Activated CD4-positive, alpha-beta T cell treated with anti-CD3 and anti-CD28 coated beads for 4 hours (primary cell): Measurements from ENCODE around the gene COX4I2.

ENCODE experiments used
- DNase-seq, 2 donors: peaks; one replicate each; pipeline ENCODE4 v3.0.0-alpha.2; 2020

COX4I2 gene

DNA sequence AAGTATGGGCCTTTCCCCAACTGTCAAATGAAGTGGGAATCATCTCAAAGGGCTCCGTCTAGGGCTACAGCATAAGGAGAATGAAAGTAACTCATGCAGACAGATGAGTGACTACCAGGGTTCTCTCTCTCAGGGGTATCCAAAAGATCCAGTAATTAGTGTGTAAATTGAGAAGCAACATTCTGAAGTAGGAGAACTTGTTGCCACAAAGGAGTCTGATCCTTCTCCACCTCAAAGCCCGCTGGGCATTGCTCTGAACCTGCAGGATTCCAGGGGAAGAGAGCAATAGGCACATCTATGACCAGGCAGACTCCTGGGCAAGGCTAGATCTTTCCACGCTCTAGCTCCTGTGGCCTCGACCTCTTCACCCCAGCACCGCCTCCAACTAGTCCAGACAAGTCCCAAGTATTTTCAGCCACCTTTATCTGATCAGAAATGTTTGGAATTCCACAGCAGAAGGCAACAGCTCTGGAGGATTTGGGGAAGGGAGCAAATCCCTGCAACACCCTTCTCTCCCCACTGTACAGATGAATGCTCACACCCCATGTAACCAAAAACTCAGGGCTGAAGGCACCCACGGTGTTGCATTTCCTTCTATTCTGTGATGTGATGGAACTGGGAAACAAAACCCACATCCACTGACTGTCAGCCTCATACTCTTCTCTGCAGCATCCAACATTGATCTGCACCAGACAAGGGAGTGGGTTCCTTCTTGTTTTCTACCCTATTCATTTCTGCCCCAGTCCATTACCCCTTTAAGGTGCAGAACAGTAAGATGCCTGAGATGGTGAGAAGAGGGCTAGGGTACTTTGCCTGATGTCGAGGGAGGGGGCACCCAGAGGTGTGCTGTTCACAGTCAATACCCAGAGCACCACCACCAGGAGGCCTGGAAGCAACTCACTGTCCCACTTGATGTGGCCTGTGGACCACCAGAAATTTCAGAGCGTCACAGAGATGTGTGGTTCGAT lies 41.0 kb downstream of the COX4I2 start:
- no peak for DNase-seq

DNA sequence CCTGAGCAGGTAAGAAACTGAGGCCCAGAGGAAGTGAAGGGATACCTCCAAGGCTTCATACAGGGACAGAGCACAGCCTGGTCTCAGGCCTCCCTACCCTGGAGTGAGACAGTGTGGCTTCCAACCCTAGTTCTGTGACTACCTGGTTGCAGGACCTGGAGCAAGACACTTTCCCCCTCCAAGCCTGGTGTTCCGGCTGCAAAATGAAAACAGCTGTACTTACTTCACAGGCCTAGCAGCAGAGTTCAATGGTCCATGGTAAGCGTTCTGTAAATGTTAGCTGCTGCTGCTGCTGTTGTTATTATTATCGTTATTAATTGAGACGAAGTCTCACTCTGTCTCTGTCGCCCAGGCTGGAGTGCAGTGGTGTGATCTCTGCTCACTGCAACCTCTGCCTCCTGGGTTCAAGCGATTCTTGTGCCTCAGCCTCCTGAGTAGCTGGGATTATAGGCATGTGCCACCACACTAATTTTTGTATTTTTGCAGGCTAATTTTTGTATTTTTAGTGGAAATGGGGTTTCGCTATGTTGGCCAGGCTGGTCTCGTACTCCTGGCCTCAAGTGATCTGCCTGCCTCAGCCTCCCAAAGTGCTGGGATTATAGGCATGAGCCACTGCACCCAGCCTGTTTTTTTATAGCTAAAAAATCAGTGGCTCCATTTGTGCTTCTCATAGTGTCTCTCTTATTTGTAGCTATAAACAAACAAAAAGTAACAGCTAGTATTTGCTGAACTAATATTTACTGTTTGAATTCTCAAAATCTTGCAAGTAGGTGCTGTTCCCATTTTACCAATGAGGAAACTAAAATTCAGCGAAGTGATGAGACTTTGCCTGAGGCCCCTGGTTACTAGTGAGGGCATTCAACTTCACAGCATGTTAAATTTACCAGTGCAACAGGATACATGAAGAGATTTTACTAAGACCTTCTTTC lies 41.9 kb downstream of the COX4I2 start:
- DNase-seq, result no peak

DNA sequence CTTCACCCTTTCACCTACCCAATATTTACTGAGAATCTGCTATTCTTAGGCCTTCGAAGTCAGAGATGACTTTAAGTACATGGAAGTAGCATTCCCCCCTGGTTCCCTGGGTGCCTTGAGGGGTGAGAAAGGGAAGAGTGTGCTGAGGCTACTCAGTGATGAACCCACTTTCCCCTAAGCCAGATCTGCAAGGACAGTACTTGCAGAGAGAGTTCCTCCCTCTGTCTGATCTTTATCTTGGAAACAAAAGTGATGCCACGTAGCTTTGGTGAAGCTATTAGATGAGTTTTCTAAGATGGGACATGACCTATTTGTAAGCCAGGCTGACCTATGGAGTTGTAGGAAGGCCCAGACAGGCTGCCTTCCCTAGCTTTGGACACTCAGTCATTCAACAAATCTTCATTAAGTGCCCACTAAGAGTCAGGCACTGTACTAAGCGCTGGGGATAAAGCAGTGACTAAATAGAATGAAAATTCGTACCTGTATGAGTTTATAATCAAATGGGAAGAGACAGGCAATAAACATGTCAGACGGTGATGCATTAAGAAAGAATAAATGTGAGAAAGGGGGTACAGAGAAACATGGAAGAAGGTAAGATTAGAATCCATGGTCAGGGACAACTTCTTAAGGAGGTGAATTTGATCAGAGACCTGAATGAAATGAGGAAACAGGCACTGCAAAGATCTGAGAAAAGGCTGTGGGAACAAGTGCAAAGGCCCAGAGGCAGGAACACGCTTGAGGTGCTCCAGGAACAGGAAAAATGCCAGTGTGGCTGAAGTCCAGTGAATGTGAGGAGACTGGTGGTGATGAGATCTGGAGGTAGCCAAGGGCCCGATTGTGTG lies 42.8 kb downstream of the COX4I2 start:
- no peak for DNase-seq

DNA sequence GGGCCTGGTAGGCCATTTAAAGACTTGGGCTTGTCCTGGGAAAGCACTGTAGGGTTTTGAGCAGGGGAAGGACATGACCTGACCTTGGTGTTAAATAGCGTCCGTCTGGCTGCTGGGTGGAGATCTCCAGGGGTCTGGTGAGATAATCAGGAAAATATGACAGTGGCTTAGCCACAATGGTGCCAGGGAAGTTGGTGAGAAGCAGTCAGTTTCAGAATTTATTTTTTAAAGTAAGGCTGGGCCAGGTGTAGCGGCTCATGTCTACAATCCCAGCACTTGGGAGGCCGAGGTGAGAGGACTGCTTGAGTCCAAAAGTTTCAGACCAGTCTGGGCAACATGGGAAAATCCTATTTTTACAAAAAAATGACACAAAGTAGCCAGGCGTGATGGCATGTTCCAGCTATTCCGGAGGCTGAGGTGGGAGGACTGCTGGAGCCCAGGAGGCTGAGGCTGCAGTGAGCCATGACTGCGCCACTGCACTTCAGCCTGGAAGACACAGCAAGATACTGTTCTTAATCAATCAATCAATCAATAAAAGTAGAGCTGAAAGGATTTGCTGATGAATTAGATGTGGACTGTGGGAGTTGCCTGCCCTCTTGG lies 43.5 kb downstream of the COX4I2 start:
- no peak for DNase-seq

DNA sequence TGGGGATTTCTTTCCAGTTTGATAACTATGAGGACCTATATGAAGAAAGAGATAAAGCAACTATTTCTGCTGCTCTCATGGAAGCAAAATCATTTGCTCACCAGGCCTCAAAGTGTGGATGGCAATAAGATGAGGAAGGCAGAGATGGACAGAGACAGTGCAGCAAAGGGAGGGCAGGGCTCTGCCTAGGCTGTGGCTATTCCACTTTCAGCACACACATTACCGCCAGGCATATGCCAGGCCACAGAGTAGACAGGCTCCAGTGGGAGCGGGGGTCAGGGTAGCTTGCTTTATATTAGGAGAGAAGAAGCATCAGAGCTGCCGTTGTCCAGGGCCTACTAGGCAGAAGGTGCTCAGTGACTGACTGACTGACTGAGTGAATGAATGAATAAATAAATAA lies 44.1 kb downstream of the COX4I2 start:
- DNase-seq, result no peak

DNA sequence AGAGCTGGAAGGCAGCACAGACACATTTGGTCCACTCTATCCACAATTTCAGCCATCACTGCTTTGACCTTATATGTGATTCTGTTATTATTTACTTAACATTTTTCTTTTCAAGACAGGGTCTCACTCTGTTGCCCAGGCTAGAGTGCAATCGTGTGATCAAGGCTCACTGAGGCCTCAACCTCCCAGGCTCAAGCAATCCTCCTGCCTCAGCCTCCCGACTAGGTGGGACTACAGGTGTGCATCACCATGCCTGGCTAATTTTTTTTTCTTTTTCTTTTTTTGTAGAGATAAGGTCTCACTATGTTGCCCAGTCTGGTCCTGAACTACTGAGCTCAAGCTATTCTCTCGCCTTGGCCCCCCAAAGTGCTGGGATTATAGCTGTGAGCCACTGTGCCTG lies 44.6 kb downstream of the COX4I2 start:
- no peak for DNase-seq

DNA sequence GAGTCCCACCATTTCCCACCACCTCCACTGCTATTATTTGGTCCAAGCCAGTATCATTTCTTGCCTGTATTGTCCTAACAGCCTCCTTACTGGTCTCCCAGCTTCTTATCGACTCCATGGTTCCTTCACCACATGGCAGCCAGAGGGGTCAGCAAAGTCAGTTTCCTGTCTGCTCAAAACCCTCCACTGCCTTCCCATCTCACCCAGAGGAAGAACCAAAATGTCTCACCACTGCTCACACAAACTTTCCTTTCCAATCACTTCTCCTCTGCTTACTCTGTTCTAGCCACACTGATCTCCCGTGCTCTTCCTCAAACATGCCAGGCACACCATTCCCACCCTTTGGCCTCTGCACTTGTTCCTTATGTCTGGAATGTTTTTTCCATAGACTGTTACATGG lies 45.2 kb downstream of the COX4I2 start:
- no peak for DNase-seq

DNA sequence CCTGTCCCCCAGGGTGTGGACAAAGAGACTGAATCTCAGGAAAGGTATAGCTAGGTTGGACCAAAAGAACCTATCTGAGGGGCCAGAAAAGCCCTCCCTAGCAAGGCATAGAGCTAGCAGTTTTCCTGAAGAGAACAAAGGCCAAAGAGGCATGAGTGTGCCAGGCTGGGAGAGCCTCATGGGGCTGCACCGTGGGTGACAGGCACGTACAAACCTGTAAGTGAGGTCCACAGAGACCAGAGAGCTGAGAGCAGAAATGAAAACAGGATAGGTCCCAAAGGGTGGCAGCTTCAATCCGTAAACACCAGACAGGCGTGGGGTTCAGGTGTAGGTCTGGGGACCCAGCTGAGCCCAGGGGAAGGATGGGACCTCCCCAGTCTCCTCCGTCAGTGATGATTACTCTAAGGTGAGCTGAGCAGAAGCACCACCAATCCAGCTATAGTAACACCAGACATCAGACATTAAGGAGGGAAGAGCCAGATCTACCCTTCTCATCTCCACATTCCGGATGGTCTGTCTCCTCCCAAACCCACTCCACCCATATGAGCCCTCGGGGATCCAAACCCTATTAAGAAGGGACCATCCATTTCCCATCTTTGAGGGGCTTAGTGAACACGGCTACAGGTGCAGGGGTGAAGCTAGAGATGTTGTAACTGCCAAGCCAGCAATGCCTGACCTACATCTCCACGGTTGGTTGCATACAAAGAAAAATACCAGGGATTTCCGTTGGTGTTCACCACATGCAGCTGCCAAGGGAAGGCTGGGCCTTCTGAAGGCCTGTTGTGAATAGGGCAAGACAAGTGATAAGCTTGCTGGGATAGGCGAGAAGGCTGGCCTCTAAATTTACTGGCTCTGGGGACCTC lies 46.7 kb downstream of the COX4I2 start:
- no peak for DNase-seq

DNA sequence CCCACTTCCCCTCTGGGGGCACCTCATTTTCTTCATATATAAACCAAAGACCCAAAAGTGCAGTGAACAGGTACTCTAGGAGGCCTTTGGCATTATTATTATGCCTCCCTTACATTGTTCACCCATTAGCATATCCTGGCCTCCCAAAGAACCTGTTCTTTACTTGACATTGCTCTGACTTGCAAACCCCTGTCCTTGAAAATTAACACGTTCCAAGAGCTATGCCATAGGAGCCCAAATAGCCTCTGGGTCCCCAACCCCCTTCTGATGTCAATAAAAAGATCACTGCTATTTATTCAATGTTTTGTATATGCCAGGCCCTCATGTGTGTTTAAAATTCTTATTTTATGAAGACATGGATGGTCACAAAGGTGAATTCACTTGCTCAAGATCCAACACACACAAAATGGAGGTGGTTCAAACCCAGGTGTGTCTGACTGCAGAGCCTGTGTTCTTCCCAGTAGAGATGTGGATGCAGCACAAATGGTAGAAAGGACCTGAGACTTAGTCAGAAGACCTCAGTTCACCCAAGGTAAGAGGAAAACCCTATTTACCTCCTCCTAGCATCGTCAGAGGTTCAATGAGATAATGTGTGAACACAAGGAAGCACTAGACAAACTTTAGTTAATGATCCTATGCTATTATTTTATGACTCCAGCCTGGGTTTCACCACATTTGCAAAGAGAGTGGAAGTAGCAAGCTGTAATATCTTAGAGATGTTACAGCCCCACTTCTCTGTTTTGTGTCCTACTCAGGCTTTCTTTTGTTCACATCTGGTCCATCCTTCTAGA lies 48.3 kb downstream of the COX4I2 start:
- no peak for DNase-seq

DNA sequence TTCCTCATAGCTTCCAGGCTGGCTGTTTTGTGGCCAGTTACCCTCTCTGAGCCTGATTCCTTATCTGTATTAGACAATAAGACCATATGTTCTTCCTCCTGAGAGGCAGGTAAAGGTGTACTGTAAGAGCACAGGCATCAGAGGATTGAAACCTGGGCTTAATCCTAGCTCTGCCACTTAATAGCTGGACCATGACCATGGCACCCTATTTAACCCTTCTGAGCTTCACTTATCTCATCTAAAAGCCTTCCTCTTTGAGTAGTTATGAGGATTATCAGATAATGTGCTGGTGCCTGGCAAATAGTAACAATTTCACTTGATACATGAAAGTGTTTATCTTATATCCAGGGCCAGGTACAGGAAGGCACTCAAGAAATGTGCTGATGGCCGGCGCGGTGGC lies 50.1 kb downstream of the COX4I2 start:
- DNase-seq, result no peak

DNA sequence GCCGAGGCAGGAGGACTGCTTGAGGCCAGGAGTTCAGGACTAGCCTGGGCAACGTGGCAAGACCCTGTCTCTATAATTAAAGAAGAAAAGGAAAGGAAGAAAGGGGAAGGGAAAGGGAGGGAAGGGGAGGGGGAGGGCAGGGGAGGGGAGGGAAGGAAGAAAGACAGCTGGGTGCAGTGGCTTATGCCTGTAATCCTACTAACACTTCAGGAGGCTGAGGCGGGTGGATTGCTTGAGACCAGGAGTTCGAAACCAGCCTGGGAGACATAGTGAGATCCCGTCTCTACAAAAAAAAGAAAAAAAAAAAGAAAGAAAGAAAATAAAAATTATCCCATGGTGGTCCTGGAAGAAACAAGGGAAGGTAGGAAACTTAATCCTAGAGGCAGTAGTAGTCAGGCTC lies 51.4 kb downstream of the COX4I2 start:
- no peak for DNase-seq

DNA sequence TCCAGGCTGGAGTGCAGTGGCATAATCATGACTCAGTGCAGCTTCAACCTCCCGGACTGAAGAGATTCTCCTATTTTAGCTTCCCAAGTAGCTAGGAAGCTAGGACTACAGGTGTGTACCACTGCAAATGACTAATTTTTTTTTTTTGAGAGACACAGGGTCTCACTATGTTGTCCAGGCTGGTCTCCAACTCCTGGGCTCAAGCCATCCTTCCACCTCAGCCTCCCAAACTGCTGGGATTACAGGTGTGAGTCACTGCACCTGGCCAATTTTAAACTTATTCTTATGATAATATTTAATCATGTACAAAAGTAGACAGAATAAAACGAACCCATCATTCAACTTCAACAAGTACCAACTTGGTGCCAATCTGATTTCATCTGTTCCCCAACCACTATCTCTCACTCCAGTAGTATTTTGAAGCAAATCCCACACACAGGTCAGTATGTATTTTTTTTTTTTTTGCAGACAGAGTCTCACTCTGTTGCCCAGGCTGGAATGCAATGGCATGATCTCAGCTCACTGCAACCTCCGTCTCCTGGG lies 52.5 kb downstream of the COX4I2 start:
- no peak for DNase-seq

DNA sequence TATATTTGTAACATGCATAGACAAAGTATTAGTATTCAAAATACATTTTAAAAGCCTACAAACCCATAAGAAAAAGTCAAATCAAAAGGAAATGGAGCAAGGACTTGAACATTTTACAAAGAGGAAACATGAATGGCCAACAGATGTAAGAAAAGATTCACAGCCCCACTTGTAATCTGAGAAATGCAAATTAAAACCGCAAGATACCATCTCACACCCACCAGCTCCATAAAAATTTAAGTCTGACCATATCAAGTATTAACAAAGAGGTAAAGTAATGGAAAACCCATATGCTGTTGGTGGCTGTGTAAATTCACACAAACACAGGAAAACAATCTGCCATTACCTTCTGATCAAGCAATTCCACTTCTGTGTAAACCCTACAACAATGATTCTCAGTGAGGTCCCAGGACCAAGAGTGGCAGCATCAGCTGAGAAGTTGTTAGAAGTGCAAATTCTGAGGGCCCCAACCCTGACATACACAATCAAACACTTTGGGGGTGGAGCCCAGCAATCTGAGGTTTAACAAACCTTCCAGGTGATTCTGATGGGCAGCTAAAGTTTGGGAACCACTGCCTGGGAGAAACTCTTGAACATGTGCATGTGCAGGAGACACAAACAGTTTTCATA lies 54.0 kb downstream of the COX4I2 start:
- no peak for DNase-seq

DNA sequence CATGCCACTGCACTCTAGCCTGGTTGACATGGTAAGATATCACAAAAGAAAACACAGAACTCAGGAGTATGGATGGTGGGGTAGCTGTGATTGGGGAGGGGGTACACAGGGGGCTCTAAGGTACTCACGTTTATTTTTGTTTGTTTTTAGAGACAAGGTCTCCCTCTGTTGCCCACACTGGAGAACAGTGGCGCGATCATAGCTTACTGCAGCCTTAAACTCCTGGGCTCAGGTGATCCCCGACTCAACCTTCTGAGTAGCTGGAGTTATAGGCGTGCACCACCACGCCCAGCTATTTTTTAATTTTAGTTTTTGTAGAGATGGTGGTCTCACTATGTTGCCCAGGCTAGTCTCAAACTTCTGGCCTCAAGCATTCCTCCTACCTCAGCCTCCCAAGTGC lies 55.7 kb downstream of the COX4I2 start:
- no peak for DNase-seq

DNA sequence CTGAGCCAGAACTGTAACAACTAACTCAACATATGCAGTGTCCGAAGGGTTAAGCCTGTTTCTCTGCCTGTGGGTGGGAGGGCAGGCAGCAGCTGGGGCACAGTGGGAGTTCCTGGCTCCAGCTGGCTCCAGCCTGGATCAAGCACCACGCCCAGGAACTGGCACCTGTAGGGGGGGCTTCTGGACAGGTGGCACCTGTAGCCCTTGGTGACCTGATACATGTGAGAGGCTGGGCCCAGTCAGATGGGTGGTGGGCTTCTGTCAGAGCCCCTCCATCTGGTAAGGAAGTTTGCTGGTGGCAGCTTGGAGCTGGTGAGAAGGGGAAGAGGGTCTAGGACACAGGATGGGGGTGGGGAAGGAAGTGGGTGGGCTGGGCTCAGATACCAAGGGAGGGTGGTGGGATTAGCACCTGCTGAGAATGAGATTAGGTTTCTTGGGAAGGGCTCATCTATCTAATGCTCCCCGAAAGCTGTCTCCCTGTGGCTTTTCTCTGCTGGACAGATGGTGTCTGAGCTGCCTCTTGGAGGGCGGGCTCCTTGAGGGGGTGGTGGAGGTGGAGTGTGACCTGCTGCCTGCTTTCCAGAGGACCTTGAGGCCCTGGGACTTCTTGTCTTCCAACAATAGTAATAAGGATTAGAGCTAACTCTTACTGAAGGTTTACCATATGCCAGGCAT lies 56.4 kb downstream of the COX4I2 start:
- DNase-seq, result no peak
